Transverse colon (tissue), 3 donors: ENCODE data around the gene ABCC1.

Experiments
- POLR2A ChIP-seq: fragments of 450-650 bp; IDR thresholded peaks from one replicate; pipeline ENCODE4 v1.6.1; 2016; ENCODE audit warnings: antibody characterized with exemption, mild to moderate bottlenecking, moderate library complexity
- TF ChIP-seq, protein P1 (sequence below), 5 experiments: fragments of 200-600 bp in 3 of 5; fragments of 450-650 bp in 2 of 5; sonication (generic) in 3 of 5; IDR thresholded peaks; 1 replicate in 2 of 5; 2 replicates in 3 of 5; pipeline ENCODE4 v1.5.1; 2016 to 2017; ENCODE audit warnings: antibody characterized with exemption in 5 of 5, inconsistent platforms in 3 of 5, mild to moderate bottlenecking in 2 of 5, moderate library complexity in 1 of 5

- TF ChIP-seq, protein P1, sequence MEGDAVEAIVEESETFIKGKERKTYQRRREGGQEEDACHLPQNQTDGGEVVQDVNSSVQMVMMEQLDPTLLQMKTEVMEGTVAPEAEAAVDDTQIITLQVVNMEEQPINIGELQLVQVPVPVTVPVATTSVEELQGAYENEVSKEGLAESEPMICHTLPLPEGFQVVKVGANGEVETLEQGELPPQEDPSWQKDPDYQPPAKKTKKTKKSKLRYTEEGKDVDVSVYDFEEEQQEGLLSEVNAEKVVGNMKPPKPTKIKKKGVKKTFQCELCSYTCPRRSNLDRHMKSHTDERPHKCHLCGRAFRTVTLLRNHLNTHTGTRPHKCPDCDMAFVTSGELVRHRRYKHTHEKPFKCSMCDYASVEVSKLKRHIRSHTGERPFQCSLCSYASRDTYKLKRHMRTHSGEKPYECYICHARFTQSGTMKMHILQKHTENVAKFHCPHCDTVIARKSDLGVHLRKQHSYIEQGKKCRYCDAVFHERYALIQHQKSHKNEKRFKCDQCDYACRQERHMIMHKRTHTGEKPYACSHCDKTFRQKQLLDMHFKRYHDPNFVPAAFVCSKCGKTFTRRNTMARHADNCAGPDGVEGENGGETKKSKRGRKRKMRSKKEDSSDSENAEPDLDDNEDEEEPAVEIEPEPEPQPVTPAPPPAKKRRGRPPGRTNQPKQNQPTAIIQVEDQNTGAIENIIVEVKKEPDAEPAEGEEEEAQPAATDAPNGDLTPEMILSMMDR (IDR thresholded peaks at IDR 0.05) = no peak
- TF ChIP-seq POLR2A = no peak
Measured at GRCh38 chr16:16095646-16096045, 146.2 kb downstream of the ABCC1 start.
